Measurements from ENCODE around the gene TNNC1.

TNNC1 gene

GRCh38 chr3:52435246-52436101 is 18.4 kb downstream of the TNNC1 start:
- no peak for TF ChIP-seq CTCF (IDR thresholded peaks at IDR 0.05; ENCODE audit: low read depth, low read length)
- H3K4me3 ChIP-seq (ENCODE audit: low read depth, low read length): no peak overlapping the region

- H3K4me3 ChIP-seq (ENCODE audit: low read depth, low read length): no peak overlapping the region
- no peak for TF ChIP-seq CTCF (IDR thresholded peaks at IDR 0.05; ENCODE audit: low read depth, low read length)
Observed at GRCh38 chr3:52434491-52435115, 19.2 kb downstream of the TNNC1 start.

GRCh38 chr3:52433996-52434479 is 19.8 kb downstream of the TNNC1 start:
- no peak for TF ChIP-seq CTCF (IDR thresholded peaks at IDR 0.05; ENCODE audit: low read depth, low read length)
- no peak overlapping the region for H3K4me3 ChIP-seq (ENCODE audit: low read depth, low read length)

GRCh38 chr3:52433328-52433995 is 20.4 kb downstream of the TNNC1 start:
- TF ChIP-seq CTCF (IDR thresholded peaks at IDR 0.05; ENCODE audit: low read depth, low read length): no peak
- H3K4me3 ChIP-seq (ENCODE audit: low read depth, low read length): no peak overlapping the region

- no peak for TF ChIP-seq CTCF (IDR thresholded peaks at IDR 0.05; ENCODE audit: low read depth, low read length)
- H3K4me3 ChIP-seq (ENCODE audit: low read depth, low read length): no peak overlapping the region
Observed at GRCh38 chr3:52432691-52433141, 21.1 kb downstream of the TNNC1 start.

GRCh38 chr3:52432225-52432624 is 21.6 kb downstream of the TNNC1 start:
- TF ChIP-seq CTCF (IDR thresholded peaks at IDR 0.05; ENCODE audit: low read depth, low read length): no peak
- H3K4me3 ChIP-seq (ENCODE audit: low read depth, low read length): no peak overlapping the region
